ENCODE data around the gene BCORL1.

The BCORL1 gene

GRCh38 chrX:129965166-129965565, 17.3 kb upstream of the BCORL1 start:
- no peak for DNase-seq (ENCODE audit: low read depth in 2 of 2)

- no peak for DNase-seq (ENCODE audit: low read depth in 2 of 2)
Observed at GRCh38 chrX:129968968-129969367, 13.5 kb upstream of the BCORL1 start.

GRCh38 chrX:129976441-129976840, 6.0 kb upstream of the BCORL1 start:
- DNase-seq (ENCODE audit: low read depth in 2 of 2) = no peak

GRCh38 chrX:129979207-129979920, 3.1 kb upstream of the BCORL1 start:
- no peak for DNase-seq (ENCODE audit: low read depth in 2 of 2)

- no peak for DNase-seq (ENCODE audit: low read depth in 2 of 2)
Observed at GRCh38 chrX:129980001-129980401, 2.4 kb upstream of the BCORL1 start.

GRCh38 chrX:129980540-129981199, 1.8 kb upstream of the BCORL1 start:
- no peak for DNase-seq (ENCODE audit: low read depth in 2 of 2)

GRCh38 chrX:129981200-129981553, 1.3 kb upstream of the BCORL1 start:
- no peak for DNase-seq (ENCODE audit: low read depth in 2 of 2)

GRCh38 chrX:129981752-129982299, 609 bp upstream of the BCORL1 start:
- no peak for DNase-seq (ENCODE audit: low read depth in 2 of 2)

- no peak for DNase-seq (ENCODE audit: low read depth in 2 of 2)
Observed at GRCh38 chrX:129983575-129984110, 1.2 kb downstream of the BCORL1 start.

GRCh38 chrX:129984111-129984958, 1.9 kb downstream of the BCORL1 start:
- DNase-seq (ENCODE audit: low read depth in 2 of 2) = no peak

GRCh38 chrX:129987871-129988270, 5.4 kb downstream of the BCORL1 start:
- DNase-seq (ENCODE audit: low read depth in 2 of 2) = no peak

- DNase-seq (ENCODE audit: low read depth in 2 of 2) = no peak
Observed at GRCh38 chrX:129992181-129992580, 9.7 kb downstream of the BCORL1 start.

- DNase-seq (ENCODE audit: low read depth in 2 of 2) = no peak
Observed at GRCh38 chrX:129996120-129996519, 13.7 kb downstream of the BCORL1 start.

GRCh38 chrX:129997086-129997485, 14.7 kb downstream of the BCORL1 start:
- no peak for DNase-seq (ENCODE audit: low read depth in 2 of 2)

GRCh38 chrX:129998021-129998420, 15.6 kb downstream of the BCORL1 start:
- no peak for DNase-seq (ENCODE audit: low read depth in 2 of 2)

GRCh38 chrX:130001893-130002292, 19.5 kb downstream of the BCORL1 start:
- DNase-seq (ENCODE audit: low read depth in 2 of 2) = no peak

- no peak for DNase-seq (ENCODE audit: low read depth in 2 of 2)
Observed at GRCh38 chrX:130002541-130002940, 20.1 kb downstream of the BCORL1 start.

GRCh38 chrX:130005089-130005807, 22.8 kb downstream of the BCORL1 start:
- DNase-seq (ENCODE audit: low read depth in 2 of 2) = no peak

- DNase-seq (ENCODE audit: low read depth in 2 of 2) = no peak
Observed at GRCh38 chrX:130009658-130010223, 27.3 kb downstream of the BCORL1 start.

GRCh38 chrX:130012683-130013082, 30.2 kb downstream of the BCORL1 start:
- DNase-seq (ENCODE audit: low read depth in 2 of 2) = no peak

- DNase-seq (ENCODE audit: low read depth in 2 of 2) = no peak
Observed at GRCh38 chrX:130013661-130014060, 31.2 kb downstream of the BCORL1 start.
